Smooth muscle cell (in vitro differentiated cells): ENCODE data around the gene LIMCH1. TPM values are rescaled to one million over a fixed set of nuclear protein-coding genes. Genes with fewer than 3 reads are reported as not detected.

Source experiments
- DNase-seq: peaks from one replicate; lab custom pipeline; 2025; ENCODE audit not compliant: unreplicated experiment; lab: John Stamatoyannopoulos, UW
- H2AFZ ChIP-seq: fragments of 200-600 bp; sonication (generic); 2 replicates; pipeline ENCODE4 v1.6.0; 2016; ENCODE audit warnings: antibody characterized with exemption, low read depth, mild to moderate bottlenecking
- H3F3A ChIP-seq: fragments of 200-600 bp; sonication (generic); 2 replicates; pipeline ENCODE4 v1.6.0; 2017; ENCODE audit warnings: antibody characterized with exemption, low read depth
- H3K27ac ChIP-seq: fragments of 200-600 bp; sonication (generic); 2 replicates; pipeline ENCODE4 v1.5.1; 2016; ENCODE audit warnings: low read depth, mild to moderate bottlenecking
- H3K27me3 ChIP-seq: fragments of 200-600 bp; sonication (generic); 2 replicates; pipeline ENCODE4 v1.6.1; 2016; ENCODE audit warnings: low read depth, mild to moderate bottlenecking
- H3K36me3 ChIP-seq: fragments of 200-600 bp; sonication (generic); 2 replicates; pipeline ENCODE4 v1.5.1; 2016; ENCODE audit warnings: low read depth
- H3K4me1 ChIP-seq: fragments of 200-600 bp; sonication (generic); 2 replicates; pipeline ENCODE4 v1.5.1; 2016; ENCODE audit warnings: low read depth
- H3K4me2 ChIP-seq: fragments of 200-600 bp; sonication (generic); 2 replicates; pipeline ENCODE4 v1.6.0; 2016; ENCODE audit warnings: mild to moderate bottlenecking
- H3K4me3 ChIP-seq: fragments of 200-600 bp; sonication (generic); 2 replicates; pipeline ENCODE4 v1.5.1; 2016; ENCODE audit warnings: mild to moderate bottlenecking
- H3K79me2 ChIP-seq: fragments of 200-600 bp; sonication (generic); 2 replicates; pipeline ENCODE4 v1.6.0; 2016; ENCODE audit warnings: low read depth, mild to moderate bottlenecking
- H3K9ac ChIP-seq: fragments of 200-600 bp; sonication (generic); 2 replicates; pipeline ENCODE4 v1.6.0; 2016; ENCODE audit warnings: low read depth
- H3K9me3 ChIP-seq: fragments of 200-600 bp; sonication (generic); replicated peaks from 2 replicates; pipeline ENCODE4 v1.5.1; 2016; ENCODE audit warnings: low read depth
- H4K20me1 ChIP-seq: fragments of 200-600 bp; sonication (generic); 2 replicates; pipeline ENCODE4 v1.6.0; 2016; ENCODE audit warnings: low read depth
- WGBS: methylation state at CpG from one replicate; pipeline ENCODE4 v1.1.7; 2016; ENCODE audit warnings: low lambda C conversion rate; 5-methylcytosine and 5-hydroxymethylcytosine counted together
- polyA plus RNA-seq: library from polyadenylated mRNA; unstranded; fragments of >200 nt; fragmentation: Nextera tagmentation; extraction: Ambion mirVana; gene quantifications from 2 replicates; pipeline ENCODE4 v1.2.1, GENCODE V29; 2016
- total RNA-seq: library from RNA; depleted of rRNA; stranded (reverse); fragments of >200 nt; gene quantifications from 2 replicates; pipeline ENCODE4 v1.2.3, GENCODE V29; 2014
- TF ChIP-seq, protein P1 (sequence below): fragments of 200-600 bp; sonication (generic); IDR thresholded peaks from 2 replicates; pipeline ENCODE4 v1.5.1; 2017; ENCODE audit warnings: borderline replicate concordance, mild to moderate bottlenecking, antibody characterized with exemption; ENCODE audit not compliant: insufficient read depth, poor library complexity, severe bottlenecking

Gene LIMCH1
- total and polyA plus RNA-seq, 2 experiments from 2014 or later, result 2.6 to 7.6 TPM

DNA sequence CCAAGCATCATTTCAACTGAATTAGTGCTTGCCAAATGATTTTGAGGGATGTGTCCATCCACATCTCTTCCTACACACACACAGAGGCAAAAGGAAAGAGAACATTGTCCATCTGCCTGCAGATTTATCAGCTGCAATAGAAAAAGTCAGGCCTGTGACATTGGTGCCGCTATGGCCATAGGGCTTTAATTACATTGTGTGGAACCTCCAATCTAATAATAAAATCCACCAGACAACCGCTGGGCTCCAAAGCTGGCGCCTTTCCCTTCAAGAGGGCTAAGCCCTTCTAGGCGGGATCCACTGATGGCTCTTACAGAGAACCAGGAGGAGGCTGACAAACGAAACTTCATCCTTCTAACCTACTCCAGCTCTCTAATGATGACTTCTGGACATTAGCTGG is 150.0 kb downstream of the LIMCH1 start:
- no peaks in the 10 kb centered on the region for H3K9me3 ChIP-seq
- no peak overlapping the region for H3K4me3 ChIP-seq
- H3K4me1 ChIP-seq, result no peaks in the 10 kb centered on the region
- no peaks in the 10 kb centered on the region for H3K27me3 ChIP-seq
- H3F3A ChIP-seq, result no peaks in the 10 kb centered on the region
- H3K27ac ChIP-seq, result no peak overlapping the region
- H2AFZ ChIP-seq, result no peak overlapping the region
- 96% methylated on average over 5 of the region's 5 CpGs for WGBS
- H3K9ac ChIP-seq, result no peak overlapping the region
- no peak overlapping the region for H3K4me2 ChIP-seq
- no peak for DNase-seq
- H3K36me3 ChIP-seq, result no peaks in the 10 kb centered on the region
- H3K79me2 ChIP-seq, result no peaks in the 10 kb centered on the region
- no peaks in the 10 kb centered on the region for H4K20me1 ChIP-seq
- TF ChIP-seq, protein P1, sequence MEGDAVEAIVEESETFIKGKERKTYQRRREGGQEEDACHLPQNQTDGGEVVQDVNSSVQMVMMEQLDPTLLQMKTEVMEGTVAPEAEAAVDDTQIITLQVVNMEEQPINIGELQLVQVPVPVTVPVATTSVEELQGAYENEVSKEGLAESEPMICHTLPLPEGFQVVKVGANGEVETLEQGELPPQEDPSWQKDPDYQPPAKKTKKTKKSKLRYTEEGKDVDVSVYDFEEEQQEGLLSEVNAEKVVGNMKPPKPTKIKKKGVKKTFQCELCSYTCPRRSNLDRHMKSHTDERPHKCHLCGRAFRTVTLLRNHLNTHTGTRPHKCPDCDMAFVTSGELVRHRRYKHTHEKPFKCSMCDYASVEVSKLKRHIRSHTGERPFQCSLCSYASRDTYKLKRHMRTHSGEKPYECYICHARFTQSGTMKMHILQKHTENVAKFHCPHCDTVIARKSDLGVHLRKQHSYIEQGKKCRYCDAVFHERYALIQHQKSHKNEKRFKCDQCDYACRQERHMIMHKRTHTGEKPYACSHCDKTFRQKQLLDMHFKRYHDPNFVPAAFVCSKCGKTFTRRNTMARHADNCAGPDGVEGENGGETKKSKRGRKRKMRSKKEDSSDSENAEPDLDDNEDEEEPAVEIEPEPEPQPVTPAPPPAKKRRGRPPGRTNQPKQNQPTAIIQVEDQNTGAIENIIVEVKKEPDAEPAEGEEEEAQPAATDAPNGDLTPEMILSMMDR, result no peak

DNA sequence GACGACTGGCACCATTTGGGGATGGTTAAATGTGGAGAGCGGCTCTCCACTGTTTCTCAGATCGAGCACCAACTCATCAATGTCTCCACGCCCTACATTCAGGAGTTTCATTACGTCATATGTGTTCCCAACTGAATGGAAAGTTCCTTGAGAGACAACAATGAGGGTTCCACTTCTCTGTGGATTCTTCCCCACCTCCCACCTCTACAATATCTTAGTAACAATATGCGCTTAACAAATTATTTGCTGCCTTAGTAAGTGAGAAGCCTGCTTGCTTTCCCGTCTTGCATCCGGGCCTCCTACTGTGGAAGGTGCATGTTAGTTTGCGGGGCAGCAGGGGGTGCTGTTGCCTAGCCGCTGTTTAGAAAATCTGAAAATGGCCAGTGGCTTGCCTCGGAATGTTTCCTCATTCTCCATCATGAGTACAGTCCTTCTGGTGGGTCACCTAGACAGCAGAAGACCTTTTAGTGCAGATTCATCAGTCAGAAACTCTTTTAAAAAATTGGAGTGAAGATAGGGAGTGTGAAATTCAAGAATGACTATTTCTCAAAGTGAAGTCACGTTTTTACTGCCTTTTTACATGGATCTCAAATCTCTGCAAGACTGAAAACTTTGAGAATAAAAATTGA is 154.9 kb downstream of the LIMCH1 start:
- no peaks in the 10 kb centered on the region for H3K79me2 ChIP-seq
- H3K4me1 ChIP-seq, result no peaks in the 10 kb centered on the region
- H3K27me3 ChIP-seq, result peaks cover 3% of the 10 kb centered on the region
- H3K36me3 ChIP-seq, result no peaks in the 10 kb centered on the region
- WGBS, result 40% methylated on average over 12 of the region's 12 CpGs
- H3K9me3 ChIP-seq, result no peaks in the 10 kb centered on the region
- TF ChIP-seq, protein P1, result peak; percentile 89
- H3K4me3 ChIP-seq, result no peak overlapping the region
- H3K27ac ChIP-seq, result no peak overlapping the region
- no peak overlapping the region for H3K9ac ChIP-seq
- H3F3A ChIP-seq, result no peaks in the 10 kb centered on the region
- H2AFZ ChIP-seq, result peak overlapping the region; percentile 83
- no peaks in the 10 kb centered on the region for H4K20me1 ChIP-seq
- peak overlapping the region; percentile 26 for H3K4me2 ChIP-seq
- peak; percentile 1 for DNase-seq

DNA sequence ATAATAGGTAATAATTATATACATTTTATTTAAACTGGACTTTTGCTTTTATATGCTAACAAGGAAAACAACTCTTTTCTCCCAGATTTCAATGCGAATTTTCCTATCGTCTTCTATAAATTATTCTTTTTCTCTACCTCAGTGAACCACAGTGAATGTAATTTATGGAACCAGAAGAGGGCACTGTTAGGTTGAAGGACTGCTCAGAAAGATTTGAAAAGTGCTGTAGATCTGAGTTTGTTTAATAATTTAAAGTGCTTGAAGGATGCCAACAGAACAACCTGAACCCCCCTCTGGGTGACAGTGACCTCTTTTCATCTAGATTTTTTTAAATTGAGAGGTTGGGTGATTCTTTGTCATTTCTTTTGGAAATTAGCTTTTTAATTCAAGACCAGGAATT is 155.7 kb downstream of the LIMCH1 start:
- H4K20me1 ChIP-seq, result no peaks in the 10 kb centered on the region
- no peaks in the 10 kb centered on the region for H3K9me3 ChIP-seq
- no peak overlapping the region for H2AFZ ChIP-seq
- no peaks in the 10 kb centered on the region for H3K36me3 ChIP-seq
- WGBS, result 29% methylated on average over 2 of the region's 2 CpGs
- H3K27ac ChIP-seq, result no peak overlapping the region
- peaks cover 3% of the 10 kb centered on the region for H3K27me3 ChIP-seq
- H3K79me2 ChIP-seq, result no peaks in the 10 kb centered on the region
- DNase-seq, result no peak
- no peaks in the 10 kb centered on the region for H3K4me1 ChIP-seq
- no peak overlapping the region for H3K4me3 ChIP-seq
- TF ChIP-seq, protein P1, result peak; percentile 55
- no peak overlapping the region for H3K9ac ChIP-seq
- H3F3A ChIP-seq, result no peaks in the 10 kb centered on the region
- no peak overlapping the region for H3K4me2 ChIP-seq

DNA sequence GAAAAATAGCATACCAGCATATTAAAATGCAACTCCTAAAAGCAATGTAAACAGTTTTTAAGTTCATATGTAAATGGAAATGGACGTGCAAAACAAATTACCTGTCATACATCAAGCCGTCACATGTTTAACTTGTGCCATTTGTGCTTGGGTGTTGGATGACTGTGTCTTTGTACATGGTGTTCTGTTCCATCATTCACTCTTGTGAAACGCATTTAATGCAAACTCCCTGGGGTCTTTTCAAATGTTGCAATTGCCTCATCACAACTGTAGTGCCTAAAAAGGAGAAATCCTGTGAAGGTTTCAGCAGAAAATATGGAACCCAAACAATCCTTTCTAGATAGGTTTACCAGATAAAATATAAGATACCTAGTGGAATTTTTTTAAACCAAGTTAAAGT is 158.2 kb downstream of the LIMCH1 start:
- no peak overlapping the region for H3K9ac ChIP-seq
- DNase-seq, result no peak
- no peak overlapping the region for H3K4me2 ChIP-seq
- no peaks in the 10 kb centered on the region for H3K9me3 ChIP-seq
- H2AFZ ChIP-seq, result no peak overlapping the region
- H3K79me2 ChIP-seq, result no peaks in the 10 kb centered on the region
- H3K4me1 ChIP-seq, result no peaks in the 10 kb centered on the region
- 89% methylated on average over 3 of the region's 3 CpGs for WGBS
- no peak overlapping the region for H3K4me3 ChIP-seq
- no peak overlapping the region for H3K27ac ChIP-seq
- peaks cover 13% of the 10 kb centered on the region for H3K27me3 ChIP-seq
- no peaks in the 10 kb centered on the region for H3K36me3 ChIP-seq
- no peaks in the 10 kb centered on the region for H4K20me1 ChIP-seq
- TF ChIP-seq, protein P1, result no peak
- no peaks in the 10 kb centered on the region for H3F3A ChIP-seq
